Heart left ventricle (tissue), 13 donors: Measurements from ENCODE around the gene EIF1AX.

Source experiments
- POLR2A ChIP-seq, 2 donors: fragments of 450-650 bp; IDR thresholded peaks; one replicate each; pipeline ENCODE4 v1.6.1; 2017; ENCODE audit warnings: antibody characterized with exemption in 2 of 2, mild to moderate bottlenecking in 2 of 2, moderate library complexity in 2 of 2
- TF ChIP-seq, protein P1 (sequence below), 12 donors: fragments of 200-600 bp; sonication (generic) in 4 of 12; IDR thresholded peaks; one replicate each; pipeline versions ENCODE4 v1.5.0 to v1.8.0; 2018 to 2022; ENCODE audit warnings: antibody characterized with exemption in 12 of 12, mild to moderate bottlenecking in 5 of 12
- donor health status: ischemic (EF 13 %, LVEDD 7.1; RV severe dilation, severe dysfunction).
- donor health status: DM: no; HTN: yes; CAD: no.
- donor health status: DM: no; HTN: no; CAD: no.
- donor health status: ischemic (EF 25% LVEDD 6.9; RV normal size, moderate dysfunction).
- donor health status: ischemic (EF 25% LVEDD 5.7; RV mildly dilated, moderate dysfunction).
- donor health status: ischemic (EF 35%, LVEDD 5.7; RV mildly dilated, moderate dysfunction).
- donor health status: nonischemic (EF 11% LVEDD 7.7; RV severe dilation, severe dysfunction).
- donor health status: DM: yes; HTN: yes; CAD: no.
- donor health status: PGD.
- donor health status: ischemic (EF 29% LVEDD 5.4; RV normal size, mild dysfunction).
- donor health status: nonischemic (EF 23%, LVEDD 6.1; RV moderate dilation, normal function).

DNA sequence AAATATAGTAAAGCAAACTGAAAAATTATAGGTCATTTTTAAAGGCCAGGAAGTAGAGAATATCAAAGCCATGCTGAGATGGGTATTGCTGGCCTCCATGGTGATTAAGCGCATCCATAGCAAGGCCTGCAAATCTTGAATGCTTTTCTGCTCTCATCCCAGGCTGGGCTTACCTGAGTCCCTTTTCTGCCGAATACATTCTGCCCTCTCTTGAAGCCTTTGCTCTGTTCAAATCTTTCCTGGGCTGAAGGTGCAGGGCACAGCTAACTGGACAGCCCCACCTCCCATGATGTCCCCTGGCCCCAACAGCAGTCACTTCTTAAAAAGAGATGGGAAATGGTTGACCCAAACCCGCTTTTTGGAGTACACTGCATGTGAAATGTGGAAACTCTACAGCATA is 10.1 kb upstream of the EIF1AX start:
- no peak for TF ChIP-seq POLR2A (IDR thresholded peaks at IDR 0.05)
- TF ChIP-seq, protein P1, sequence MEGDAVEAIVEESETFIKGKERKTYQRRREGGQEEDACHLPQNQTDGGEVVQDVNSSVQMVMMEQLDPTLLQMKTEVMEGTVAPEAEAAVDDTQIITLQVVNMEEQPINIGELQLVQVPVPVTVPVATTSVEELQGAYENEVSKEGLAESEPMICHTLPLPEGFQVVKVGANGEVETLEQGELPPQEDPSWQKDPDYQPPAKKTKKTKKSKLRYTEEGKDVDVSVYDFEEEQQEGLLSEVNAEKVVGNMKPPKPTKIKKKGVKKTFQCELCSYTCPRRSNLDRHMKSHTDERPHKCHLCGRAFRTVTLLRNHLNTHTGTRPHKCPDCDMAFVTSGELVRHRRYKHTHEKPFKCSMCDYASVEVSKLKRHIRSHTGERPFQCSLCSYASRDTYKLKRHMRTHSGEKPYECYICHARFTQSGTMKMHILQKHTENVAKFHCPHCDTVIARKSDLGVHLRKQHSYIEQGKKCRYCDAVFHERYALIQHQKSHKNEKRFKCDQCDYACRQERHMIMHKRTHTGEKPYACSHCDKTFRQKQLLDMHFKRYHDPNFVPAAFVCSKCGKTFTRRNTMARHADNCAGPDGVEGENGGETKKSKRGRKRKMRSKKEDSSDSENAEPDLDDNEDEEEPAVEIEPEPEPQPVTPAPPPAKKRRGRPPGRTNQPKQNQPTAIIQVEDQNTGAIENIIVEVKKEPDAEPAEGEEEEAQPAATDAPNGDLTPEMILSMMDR (IDR thresholded peaks at IDR 0.05) = no peak
